Tibial nerve (tissue), 4 donors: ENCODE data around the gene PCDHGA2.

ENCODE experiments used
- CTCF ChIP-seq, 5 experiments: fragments of 200-600 bp in 3 of 5; fragments of 450-650 bp in 2 of 5; sonication (generic) in 3 of 5; IDR thresholded peaks; one replicate each; pipeline ENCODE4 v1.5.1; 2016 to 2019; ENCODE audit warnings: antibody characterized with exemption in 5 of 5, mild to moderate bottlenecking in 3 of 5, moderate library complexity in 2 of 5
- EP300 ChIP-seq, 2 donors: sonication (generic); formaldehyde crosslinking; IDR thresholded peaks; one replicate each; pipeline ENCODE4 v1.6.1; 2017; ENCODE audit warnings: antibody characterized with exemption in 2 of 2, mild to moderate bottlenecking in 1 of 2
- POLR2A ChIP-seq, 2 donors: fragments of 450-650 bp; IDR thresholded peaks; one replicate each; pipeline ENCODE4 v1.6.1; 2017; ENCODE audit warnings: antibody characterized with exemption in 2 of 2, mild to moderate bottlenecking in 2 of 2, moderate library complexity in 2 of 2

GRCh38 chr5:141362719-141363118 lies 24.2 kb downstream of the PCDHGA2 start:
- no peak for TF ChIP-seq POLR2A (IDR thresholded peaks at IDR 0.05)
- TF ChIP-seq CTCF (IDR thresholded peaks at IDR 0.05): no peak
- no peak for TF ChIP-seq EP300 (IDR thresholded peaks at IDR 0.05)
